ENCODE results near the gene SPARCL1. TPM values are rescaled to one million over a fixed set of nuclear protein-coding genes. Genes with fewer than 3 reads are reported as not detected.

Gene SPARCL1
- total and polyA plus RNA-seq, 2 experiments from 2014 or later = 1.5 to 2.4 TPM

- TF ChIP-seq ETS1 (IDR thresholded peaks at IDR 0.05) = no peak
- no peak for TF ChIP-seq ZNF462 (CRISPR knock-in tag; IDR thresholded peaks at IDR 0.05)
- no peak for TF ChIP-seq EZH2 (IDR thresholded peaks at IDR 0.05; ENCODE audit: low read depth, unreplicated experiment)
- TF ChIP-seq ZNF331 (CRISPR knock-in tag; IDR thresholded peaks at IDR 0.05; ENCODE audit: low read depth) = no peak
- no peak for TF ChIP-seq ZNF114 (CRISPR knock-in tag; IDR thresholded peaks at IDR 0.05)
- TF ChIP-seq NANOG (IDR thresholded peaks at IDR 0.05; ENCODE audit: borderline replicate concordance) = no peak
Observed at GRCh38 chr4:87542734-87543312, 13.6 kb upstream of the SPARCL1 start (continued).

GRCh38 chr4:87541956-87542709, 13.0 kb upstream of the SPARCL1 start:
- Mint-ChIP-seq H3K9me3 (peaks cover 7% of the 10 kb centered on the region; the same call in 2 of the 3 replicates), H3K4me3 (no peak overlapping the region), H3K27ac (no peak overlapping the region), H3K36me3 (ENCODE audit: low read depth) (peaks cover 12% of the 10 kb centered on the region), H3K4me1 (peaks cover 13% of the 10 kb centered on the region), H3K27me3 (ENCODE audit: insufficient read depth, low read depth, poor library complexity) (peaks cover 1% of the 10 kb centered on the region)
- Histone ChIP-seq H3K27ac (ENCODE audit: low read depth) (no peak overlapping the region), H3K4me2 (no peak overlapping the region), H2AFZ (peak overlapping the region; percentile 7; the same call in 1 of the 2 replicates), H4K20me1 (replicated peaks; ENCODE audit: insufficient read depth) (no peaks in the 10 kb centered on the region), H3K9me2 (ENCODE audit: insufficient read depth) (peaks cover 9% of the 10 kb centered on the region), H3K4me1 (ENCODE audit: insufficient read depth) (no peaks in the 10 kb centered on the region), H3K79me2 (replicated peaks; ENCODE audit: insufficient read depth) (no peaks in the 10 kb centered on the region), H3F3A (replicated peaks; ENCODE audit: low read depth) (no peaks in the 10 kb centered on the region), H3K4me3 (no peak overlapping the region), H3K36me3 (ENCODE audit: insufficient read depth) (no peaks in the 10 kb centered on the region), H3K27me3 (ENCODE audit: insufficient read depth) (no peaks in the 10 kb centered on the region)
- ATAC-seq = no peak
- DNase-seq (ENCODE audit: low spot score) = no peak
- TF ChIP-seq STAT1 (IDR thresholded peaks at IDR 0.05; ENCODE audit: unreplicated experiment) = no peak
- TF ChIP-seq ZNF331 (CRISPR knock-in tag; IDR thresholded peaks at IDR 0.05; ENCODE audit: low read depth) = no peak
- TF ChIP-seq ZNF462 (CRISPR knock-in tag; IDR thresholded peaks at IDR 0.05) = no peak
